Upper lobe of right lung (tissue), 1 donor: ENCODE results near the gene PRUNE1. TPM values are rescaled to one million over a fixed set of nuclear protein-coding genes. Genes with fewer than 3 reads are reported as not detected.

Experiments used
- ATAC-seq: fragments of 200-7000 bp; cut with Tn5 transposase; one replicate; pipeline ENCODE4 v1.9.1; 2020; ENCODE audit warnings: mild to moderate bottlenecking, moderate library complexity
- DNase-seq: peaks from one replicate; pipeline ENCODE4 v3.0.0-alpha.2; 2020
- H3K27ac ChIP-seq: fragments of 200-600 bp; one replicate; pipeline ENCODE4 v1.8.0; 2022
- H3K27me3 ChIP-seq: fragments of 200-600 bp; one replicate; pipeline ENCODE4 v1.8.0; 2022; ENCODE audit warnings: mild to moderate bottlenecking
- H3K36me3 ChIP-seq: fragments of 200-600 bp; one replicate; pipeline ENCODE4 v1.8.0; 2022
- H3K4me1 ChIP-seq: fragments of 200-600 bp; one replicate; pipeline ENCODE4 v1.8.0; 2022
- H3K4me3 ChIP-seq: fragments of 200-600 bp; one replicate; pipeline ENCODE4 v1.8.0; 2022; ENCODE audit warnings: mild to moderate bottlenecking
- H3K9me3 ChIP-seq: fragments of 200-600 bp; one replicate; pipeline ENCODE4 v1.8.0; 2022
- CTCF ChIP-seq: fragments of 200-600 bp; IDR thresholded peaks from one replicate; pipeline ENCODE4 v1.8.0; 2022; ENCODE audit warnings: antibody characterized with exemption
- intact Hi-C: fragments of 100-400 bp; cut with DNase I; formaldehyde crosslinking; loops from one replicate; pipeline ENCODE4 v1.11.0; 2022
- total RNA-seq: library from RNA; stranded (reverse); fragmentation: NEBNext Ultra II Directional; extraction: Animal tissue kit (Norgen Biotek cat#: 25700); gene quantifications from one replicate; pipeline ENCODE4 v1.2.1, GENCODE V29; 2021
- donor health status: DM: no; HTN: yes; CAD: no; lungs with severe emphysema.

Gene PRUNE1
- total RNA-seq, 1 donor from 2014 or later: 18.3 TPM

GRCh38 chr1:150994248-150994647 lies 14.0 kb upstream of the PRUNE1 start:
- Histone ChIP-seq H3K36me3 (peaks cover 27% of the 10 kb centered on the region), H3K4me3 (no peak overlapping the region), H3K4me1 (peaks cover 4% of the 10 kb centered on the region), H3K27ac (no peak overlapping the region), H3K9me3 (no peaks in the 10 kb centered on the region), H3K27me3 (no peaks in the 10 kb centered on the region)
- intact Hi-C loops: no loop called here
- no peak for DNase-seq
- ATAC-seq: no peak
- TF ChIP-seq CTCF: no peak

- TF ChIP-seq CTCF: no peak
- H3K9me3 ChIP-seq: no peaks in the 10 kb centered on the region
- no peak overlapping the region for H3K4me3 ChIP-seq
- DNase-seq (no peak), ATAC-seq (no peak)
- H3K4me1 ChIP-seq: peaks cover 4% of the 10 kb centered on the region
- intact Hi-C loops: no loop called here
- H3K36me3 ChIP-seq: peaks cover 37% of the 10 kb centered on the region
- H3K27me3 ChIP-seq: no peaks in the 10 kb centered on the region
- no peak overlapping the region for H3K27ac ChIP-seq
Measured at GRCh38 chr1:150995460-150995859, 12.8 kb upstream of the PRUNE1 start.

DNA sequence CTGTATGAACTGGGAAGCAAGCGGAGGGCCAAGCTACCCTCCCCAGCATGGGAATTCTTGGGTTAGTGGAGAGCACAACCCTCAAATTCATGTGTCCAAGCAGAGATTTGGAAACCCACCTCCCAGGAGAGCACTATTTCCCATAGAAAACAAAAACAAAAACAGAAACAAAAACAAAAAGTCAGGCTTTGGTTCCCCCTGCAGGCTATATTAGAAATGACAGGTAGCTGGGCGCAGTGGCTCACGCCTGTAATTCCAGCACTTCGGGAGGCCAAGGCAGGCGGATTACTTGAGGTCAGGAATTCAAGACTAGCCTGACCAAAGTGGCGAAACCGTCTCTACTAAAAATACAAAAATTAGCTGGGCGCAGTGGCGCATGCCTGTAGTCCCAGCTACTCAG lies 12.4 kb upstream of the PRUNE1 start:
- Histone ChIP-seq H3K27me3 (no peaks in the 10 kb centered on the region), H3K36me3 (peaks cover 41% of the 10 kb centered on the region), H3K27ac (no peak overlapping the region), H3K9me3 (no peaks in the 10 kb centered on the region), H3K4me1 (peaks cover 4% of the 10 kb centered on the region), H3K4me3 (no peak overlapping the region)
- DNase-seq (no peak), ATAC-seq (peak; percentile 76)
- peak; percentile 92 for TF ChIP-seq CTCF
- intact Hi-C loops: no loop called here

DNA sequence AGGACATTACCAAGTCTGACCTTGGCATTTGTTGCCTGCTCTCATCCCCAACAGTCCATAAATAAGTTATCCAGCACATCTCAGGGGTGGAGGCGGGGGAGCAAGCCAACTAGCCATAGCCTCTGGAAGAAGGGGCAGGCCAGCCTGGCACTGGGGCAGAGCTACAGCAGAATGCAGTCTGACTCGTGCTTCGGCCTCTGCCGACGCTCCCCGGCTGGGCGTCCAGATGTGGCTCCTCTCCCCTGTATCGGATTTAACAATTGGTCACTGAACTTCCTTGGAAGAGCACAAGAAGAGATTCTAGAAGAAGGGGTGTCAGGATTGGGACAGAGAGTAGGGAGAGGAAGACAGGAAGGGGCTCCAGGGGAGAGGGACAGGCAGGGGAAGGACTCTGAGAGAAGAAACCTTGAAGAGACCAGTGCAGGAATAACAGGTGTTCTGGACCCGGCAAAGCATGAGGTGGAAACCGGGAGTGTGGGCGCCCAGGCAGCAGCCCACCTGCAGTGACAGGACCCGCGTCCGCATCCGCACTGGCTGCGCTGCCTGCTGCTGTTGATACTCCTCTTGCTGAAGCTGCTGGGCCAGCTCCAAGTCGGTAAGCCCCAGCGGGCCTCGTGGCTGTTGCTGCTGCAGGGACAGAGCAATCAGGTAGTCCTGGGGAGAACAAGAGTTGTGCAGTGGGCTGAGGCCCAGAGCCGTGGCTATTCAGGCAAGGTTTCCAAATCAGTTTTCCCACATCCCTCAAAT lies 10.9 kb upstream of the PRUNE1 start:
- peaks cover 55% of the 10 kb centered on the region for H3K36me3 ChIP-seq

GRCh38 chr1:150997949-150998348 lies 10.3 kb upstream of the PRUNE1 start:
- no peak for TF ChIP-seq CTCF
- Histone ChIP-seq H3K4me3 (no peak overlapping the region), H3K4me1 (peaks cover 20% of the 10 kb centered on the region), H3K9me3 (no peaks in the 10 kb centered on the region), H3K36me3 (peaks cover 55% of the 10 kb centered on the region), H3K27me3 (no peaks in the 10 kb centered on the region), H3K27ac (no peak overlapping the region)
- DNase-seq: no peak
- intact Hi-C loops: no loop called here
- ATAC-seq: no peak

More for the DNA sequence above, 10.9 kb upstream of the PRUNE1 start:
- intact Hi-C loops: no loop called here
- TF ChIP-seq CTCF: no peak
- no peak overlapping the region for H3K27ac ChIP-seq
- H3K27me3 ChIP-seq: no peaks in the 10 kb centered on the region
- no peaks in the 10 kb centered on the region for H3K9me3 ChIP-seq
- peaks cover 13% of the 10 kb centered on the region for H3K4me1 ChIP-seq
- no peak for DNase-seq
- H3K4me3 ChIP-seq: no peak overlapping the region
- ATAC-seq: no peak
